Measurements from ENCODE around the gene CXCR2. TPM values are rescaled to one million over a fixed set of nuclear protein-coding genes. Genes with fewer than 3 reads are reported as not detected.

CXCR2 gene
- total RNA-seq, 4 donors from 2014 or later, result 0.07 to 0.91 TPM; not detected in 2

DNA sequence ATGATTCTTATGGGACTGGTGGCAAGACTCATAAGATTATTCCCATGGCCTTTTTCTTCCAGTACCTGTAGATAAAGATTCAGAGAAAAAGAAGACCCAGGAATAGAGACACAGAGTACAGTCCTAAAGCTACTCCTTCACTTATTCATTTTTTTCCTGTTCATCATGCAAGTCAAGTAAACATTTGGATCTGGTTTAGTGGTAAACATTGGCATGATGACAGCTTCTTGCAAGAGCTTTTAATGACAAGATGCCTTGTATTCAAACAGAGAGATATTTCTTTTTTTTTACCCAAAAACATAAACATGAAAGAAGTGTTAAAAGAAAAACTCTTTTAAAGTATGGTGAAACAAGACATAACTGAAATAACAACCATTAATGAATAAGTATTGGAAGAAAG, 20.2 kb downstream of the CXCR2 start:
- no peaks in the 10 kb centered on the region for H3K27me3 ChIP-seq
- TF ChIP-seq, protein P1, sequence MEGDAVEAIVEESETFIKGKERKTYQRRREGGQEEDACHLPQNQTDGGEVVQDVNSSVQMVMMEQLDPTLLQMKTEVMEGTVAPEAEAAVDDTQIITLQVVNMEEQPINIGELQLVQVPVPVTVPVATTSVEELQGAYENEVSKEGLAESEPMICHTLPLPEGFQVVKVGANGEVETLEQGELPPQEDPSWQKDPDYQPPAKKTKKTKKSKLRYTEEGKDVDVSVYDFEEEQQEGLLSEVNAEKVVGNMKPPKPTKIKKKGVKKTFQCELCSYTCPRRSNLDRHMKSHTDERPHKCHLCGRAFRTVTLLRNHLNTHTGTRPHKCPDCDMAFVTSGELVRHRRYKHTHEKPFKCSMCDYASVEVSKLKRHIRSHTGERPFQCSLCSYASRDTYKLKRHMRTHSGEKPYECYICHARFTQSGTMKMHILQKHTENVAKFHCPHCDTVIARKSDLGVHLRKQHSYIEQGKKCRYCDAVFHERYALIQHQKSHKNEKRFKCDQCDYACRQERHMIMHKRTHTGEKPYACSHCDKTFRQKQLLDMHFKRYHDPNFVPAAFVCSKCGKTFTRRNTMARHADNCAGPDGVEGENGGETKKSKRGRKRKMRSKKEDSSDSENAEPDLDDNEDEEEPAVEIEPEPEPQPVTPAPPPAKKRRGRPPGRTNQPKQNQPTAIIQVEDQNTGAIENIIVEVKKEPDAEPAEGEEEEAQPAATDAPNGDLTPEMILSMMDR (IDR thresholded peaks at IDR 0.05), result no peak
- TF ChIP-seq POLR2A (IDR thresholded peaks at IDR 0.05), result no peak
- H3K36me3 ChIP-seq, result no peaks in the 10 kb centered on the region
- H3K4me1 ChIP-seq, result no peaks in the 10 kb centered on the region
- intact Hi-C loops (cut with DNase I; ENCODE audit: low total_unique reads), result no loop called here
- DNase-seq, result no peak
- H3K27ac ChIP-seq, result no peak overlapping the region
- H3K4me3 ChIP-seq, result no peak overlapping the region
- H3K9me3 ChIP-seq, result no peaks in the 10 kb centered on the region

DNA sequence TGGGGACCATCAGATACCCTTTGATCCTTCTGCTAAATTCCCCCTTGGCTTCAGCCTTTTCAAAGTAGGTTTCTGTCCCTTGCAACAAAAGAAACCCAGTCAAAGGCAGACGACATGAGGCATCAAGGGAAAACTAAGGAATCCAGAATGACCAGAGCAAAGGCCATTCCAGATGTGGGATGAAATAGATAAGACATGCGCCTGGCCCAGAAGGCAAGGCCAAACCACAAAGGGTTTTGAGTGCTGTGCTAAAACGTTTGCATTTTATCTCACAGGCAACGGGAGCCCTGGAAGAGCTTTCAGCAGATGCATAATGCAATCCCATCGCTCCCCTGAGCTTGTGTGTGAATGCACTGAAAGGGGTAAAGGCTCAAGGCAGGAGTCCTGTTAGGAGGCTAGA, 23.3 kb downstream of the CXCR2 start:
- H3K9me3 ChIP-seq, result no peaks in the 10 kb centered on the region
- DNase-seq, result no peak
- intact Hi-C loops (cut with DNase I; ENCODE audit: low total_unique reads), result no loop called here

DNA sequence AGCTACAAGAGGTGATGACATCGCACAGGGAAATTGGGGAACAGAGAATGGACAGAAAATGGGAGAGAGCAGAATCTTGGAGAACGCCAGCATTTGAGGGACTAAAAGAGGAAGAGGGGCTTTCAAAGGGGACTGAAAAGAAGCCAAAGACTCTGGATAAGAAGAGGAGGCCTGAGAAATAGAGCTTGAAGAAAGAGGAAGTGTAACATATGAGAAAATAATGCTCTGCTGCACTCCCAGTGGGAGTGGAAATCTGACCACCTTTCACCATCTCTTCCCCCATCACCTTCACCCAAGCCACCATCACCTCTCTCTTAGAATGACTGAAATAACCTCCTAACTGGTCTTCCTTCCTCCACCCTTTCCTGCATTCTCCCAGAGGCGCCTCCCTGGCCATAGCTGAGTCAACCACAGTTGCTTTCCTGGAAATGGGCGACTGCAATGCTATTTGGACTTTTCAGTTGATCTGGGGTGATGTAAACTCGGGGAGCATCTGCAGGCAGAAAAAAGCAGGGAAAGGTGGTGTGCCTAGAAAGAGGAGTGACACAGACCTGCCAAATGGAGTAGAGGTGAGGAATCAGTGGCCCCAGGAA, 24.1 kb downstream of the CXCR2 start:
- no peaks in the 10 kb centered on the region for H3K4me1 ChIP-seq
- no peaks in the 10 kb centered on the region for H3K9me3 ChIP-seq
- no peak overlapping the region for H3K27ac ChIP-seq
- no peak overlapping the region for H3K4me3 ChIP-seq
- H3K27me3 ChIP-seq, result no peaks in the 10 kb centered on the region
- intact Hi-C loops (cut with DNase I; ENCODE audit: low total_unique reads), result no loop called here
- TF ChIP-seq POLR2A (IDR thresholded peaks at IDR 0.05), result no peak
- TF ChIP-seq, protein P1 (IDR thresholded peaks at IDR 0.05), result no peak
- H3K36me3 ChIP-seq, result no peaks in the 10 kb centered on the region
- no peak for DNase-seq

More for the DNA sequence above, 23.3 kb downstream of the CXCR2 start:
- TF ChIP-seq, protein P1 (IDR thresholded peaks at IDR 0.05), result no peak
- TF ChIP-seq POLR2A (IDR thresholded peaks at IDR 0.05), result no peak
- Histone ChIP-seq H3K27me3 (no peaks in the 10 kb centered on the region), H3K4me3 (no peak overlapping the region), H3K4me1 (no peaks in the 10 kb centered on the region), H3K36me3 (no peaks in the 10 kb centered on the region), H3K27ac (no peak overlapping the region)

DNA sequence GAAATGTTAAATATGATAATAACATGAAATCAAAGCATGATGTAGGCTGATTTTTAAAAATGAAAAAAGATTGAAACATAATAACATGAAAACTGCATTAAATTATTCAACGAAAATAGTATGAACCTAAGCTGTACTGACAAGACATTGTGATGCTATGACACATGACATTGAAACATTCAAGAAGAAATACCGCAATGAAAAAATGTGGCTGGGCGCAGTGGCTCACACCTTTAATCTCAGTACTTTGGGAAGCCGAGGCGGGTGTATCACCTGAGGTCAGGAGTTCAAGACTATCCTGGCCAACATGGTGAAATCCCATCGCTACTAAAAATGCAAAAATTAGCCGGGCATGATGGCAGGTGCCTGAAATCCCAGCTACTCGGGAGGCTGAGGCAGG, 26.3 kb downstream of the CXCR2 start:
- Histone ChIP-seq H3K27ac (no peak overlapping the region), H3K27me3 (no peaks in the 10 kb centered on the region), H3K4me3 (no peak overlapping the region), H3K36me3 (no peaks in the 10 kb centered on the region), H3K9me3 (no peaks in the 10 kb centered on the region), H3K4me1 (no peaks in the 10 kb centered on the region)
- no peak for DNase-seq
- intact Hi-C loops (cut with DNase I; ENCODE audit: low total_unique reads), result no loop called here
- TF ChIP-seq, protein P1 (IDR thresholded peaks at IDR 0.05), result no peak
- TF ChIP-seq POLR2A (IDR thresholded peaks at IDR 0.05), result no peak

DNA sequence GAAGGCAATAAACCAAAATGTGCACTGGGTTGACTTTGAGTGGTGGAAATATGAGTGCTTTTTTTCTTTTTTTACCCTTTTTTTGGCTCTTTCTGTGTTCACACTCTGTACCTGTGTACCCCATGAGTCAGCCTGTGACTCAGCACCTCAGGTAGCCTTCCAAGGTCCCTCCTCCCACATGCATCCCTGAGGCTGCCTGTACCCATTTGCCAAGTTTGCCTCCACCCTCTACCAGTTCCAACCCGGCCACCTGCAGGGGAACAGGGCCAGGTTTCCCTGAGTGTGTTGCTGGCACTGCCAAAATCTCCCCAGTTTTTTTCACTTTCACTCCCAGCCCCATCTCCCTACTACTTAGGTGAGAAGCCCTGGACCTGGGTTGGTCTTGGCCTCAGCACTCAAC, 26.9 kb downstream of the CXCR2 start:
- intact Hi-C loops (cut with DNase I; ENCODE audit: low total_unique reads), result no loop called here
- DNase-seq, result no peak
- H3K9me3 ChIP-seq, result no peaks in the 10 kb centered on the region
- H3K27ac ChIP-seq, result no peak overlapping the region
- H3K27me3 ChIP-seq, result no peaks in the 10 kb centered on the region
- H3K4me1 ChIP-seq, result no peaks in the 10 kb centered on the region
- H3K36me3 ChIP-seq, result no peaks in the 10 kb centered on the region
- no peak for TF ChIP-seq POLR2A (IDR thresholded peaks at IDR 0.05)
- TF ChIP-seq, protein P1 (IDR thresholded peaks at IDR 0.05), result no peak
- no peak overlapping the region for H3K4me3 ChIP-seq

Data from uterus (tissue), 4 donors.